UCSD-AML1 (cell line): ENCODE measurements around the gene BEST1.
"Not testable (repeated sequence)": the region's sequence is repeated elsewhere in the genome, so short reads cannot be mapped to it uniquely, and the experiment has no call there.

Experiments
- DNase-seq: peaks from one replicate; lab custom pipeline; 2025; ENCODE audit not compliant: unreplicated experiment; lab: John Stamatoyannopoulos, UW

Gene BEST1

DNA sequence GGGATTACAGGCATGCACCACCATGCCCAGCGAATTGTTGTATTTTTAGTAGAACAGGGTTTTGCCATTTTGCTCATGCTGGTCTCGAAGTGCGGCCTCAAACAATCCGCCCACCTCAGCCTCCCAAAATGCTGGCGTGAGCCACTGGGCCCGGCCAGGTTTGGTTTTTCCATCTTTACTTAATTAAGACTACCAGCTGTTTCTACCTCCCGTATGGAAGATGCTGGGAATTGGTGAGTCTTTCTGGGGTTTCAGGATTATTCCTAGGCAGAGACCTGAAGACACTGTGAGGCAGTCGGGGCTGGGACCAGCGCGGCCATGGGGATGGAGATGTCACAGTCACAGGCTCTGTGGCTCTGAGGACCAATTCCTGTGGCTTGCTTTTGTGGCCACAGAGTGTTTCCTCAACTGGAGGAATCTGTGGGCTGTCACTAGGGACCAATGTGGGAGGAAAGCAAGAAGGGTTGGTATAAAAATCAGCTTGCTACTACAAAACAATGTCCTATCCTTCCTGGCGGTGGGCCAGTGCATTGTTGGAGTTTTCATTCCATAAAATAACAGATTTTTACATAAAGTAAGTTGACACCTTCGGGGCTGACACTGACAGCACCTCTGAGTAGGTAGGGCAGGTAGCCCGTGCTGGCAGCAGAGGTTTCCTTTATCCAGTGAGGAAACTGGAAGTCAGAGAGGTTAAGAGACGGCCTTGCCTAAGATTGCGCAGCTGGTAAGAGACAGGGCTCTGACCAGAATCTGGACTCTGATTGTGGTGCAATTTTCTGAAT lies 25.7 kb downstream of the BEST1 start:
- DNase-seq, result peak; percentile 44

- no peak for DNase-seq
Measured at GRCh38 chr11:61976420-61976800, 26.3 kb downstream of the BEST1 start.

- DNase-seq, result no peak
Measured at GRCh38 chr11:61976813-61977475, 26.8 kb downstream of the BEST1 start.

DNA sequence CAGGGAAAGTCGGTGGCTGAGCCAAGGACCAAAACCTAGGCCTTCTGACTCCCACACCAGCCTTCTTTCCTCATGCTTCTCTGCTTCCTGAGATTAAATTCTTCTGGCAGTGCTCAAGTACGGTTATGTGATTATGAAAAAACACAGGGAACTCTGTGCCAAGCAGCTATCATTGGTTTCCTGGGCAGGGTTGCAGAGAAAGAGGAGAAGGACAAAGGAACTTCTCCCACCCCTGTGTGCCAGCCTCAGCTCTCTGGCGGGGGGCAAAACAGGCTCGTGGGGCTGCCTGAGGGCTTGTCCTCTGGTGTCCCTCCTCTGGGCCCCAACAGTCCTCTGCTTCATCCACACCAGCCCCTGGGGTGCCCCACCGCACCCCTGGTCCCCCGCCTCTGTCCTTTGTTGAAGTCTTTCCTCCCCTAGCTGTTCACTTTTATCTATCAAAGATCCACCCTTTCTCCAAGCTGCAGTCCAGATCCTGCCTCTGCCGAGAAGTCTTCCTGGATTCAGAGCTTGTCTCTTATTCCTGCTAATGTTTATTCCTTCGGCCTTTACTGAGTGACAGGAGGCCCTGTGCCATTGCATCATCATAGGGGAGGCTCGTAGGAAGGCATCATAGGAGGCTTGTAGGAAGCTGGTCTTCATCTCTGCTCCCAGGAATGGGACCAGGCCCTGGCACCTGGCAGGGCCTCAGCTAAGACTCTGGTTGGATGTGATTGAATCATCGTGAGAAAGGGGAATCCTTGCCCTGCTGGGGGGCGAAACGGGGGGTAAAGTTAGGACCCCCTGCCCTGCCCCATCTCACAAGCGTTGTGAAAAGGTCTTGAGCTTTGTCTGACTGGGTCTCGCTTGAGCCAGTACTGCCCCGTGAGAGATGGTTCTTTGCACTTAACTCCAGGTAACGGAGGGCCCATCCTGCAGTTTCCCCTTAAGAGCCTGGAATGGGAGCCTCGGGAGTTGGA lies 28.8 kb downstream of the BEST1 start:
- no peak for DNase-seq

GRCh38 chr11:61980783-61981541 lies 30.8 kb downstream of the BEST1 start:
- DNase-seq, result no peak

DNA sequence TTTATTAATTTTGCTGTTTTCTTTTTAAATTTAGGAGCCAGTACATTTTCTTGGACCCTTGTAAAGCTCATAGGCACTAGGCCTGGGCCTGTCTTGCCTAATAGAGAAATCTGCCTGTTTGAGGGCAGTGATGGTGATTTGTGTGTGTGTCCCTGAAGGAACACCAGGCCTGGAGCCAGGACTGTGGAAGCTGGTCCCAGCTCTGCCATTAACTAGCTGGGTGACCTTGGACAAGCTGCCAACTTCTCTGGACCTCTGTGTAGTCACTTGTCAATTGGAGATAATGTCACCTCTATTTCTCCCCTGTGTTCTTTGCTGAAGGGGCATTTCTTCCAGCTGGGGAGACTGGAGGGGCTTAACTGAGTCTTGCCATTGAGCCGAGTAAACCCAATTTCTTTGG lies 33.3 kb downstream of the BEST1 start:
- no peak for DNase-seq

- DNase-seq, result no peak
Measured at GRCh38 chr11:61985869-61986268, 35.7 kb downstream of the BEST1 start.

DNA sequence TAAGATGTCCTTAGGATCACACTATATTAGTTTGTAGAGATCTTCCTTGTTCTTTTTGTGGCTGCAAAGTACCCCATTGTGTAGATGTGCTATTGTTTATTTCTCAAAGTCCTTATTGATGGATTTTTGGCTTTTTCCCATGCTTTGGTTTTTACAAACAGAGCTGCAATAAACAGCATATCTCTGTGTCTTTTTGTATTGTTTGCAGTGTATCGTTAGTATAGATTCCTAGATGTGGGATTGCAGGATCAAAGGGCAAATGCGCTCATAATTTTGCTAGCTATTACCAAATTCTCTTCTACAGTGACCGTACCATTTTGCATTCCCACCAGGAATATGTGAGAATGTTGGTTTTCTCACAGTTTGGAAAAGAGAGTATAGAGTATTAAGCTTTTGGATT lies 44.8 kb downstream of the BEST1 start:
- DNase-seq, result no peak

GRCh38 chr11:61996933-61997332 lies 46.8 kb downstream of the BEST1 start:
- no peak for DNase-seq

DNA sequence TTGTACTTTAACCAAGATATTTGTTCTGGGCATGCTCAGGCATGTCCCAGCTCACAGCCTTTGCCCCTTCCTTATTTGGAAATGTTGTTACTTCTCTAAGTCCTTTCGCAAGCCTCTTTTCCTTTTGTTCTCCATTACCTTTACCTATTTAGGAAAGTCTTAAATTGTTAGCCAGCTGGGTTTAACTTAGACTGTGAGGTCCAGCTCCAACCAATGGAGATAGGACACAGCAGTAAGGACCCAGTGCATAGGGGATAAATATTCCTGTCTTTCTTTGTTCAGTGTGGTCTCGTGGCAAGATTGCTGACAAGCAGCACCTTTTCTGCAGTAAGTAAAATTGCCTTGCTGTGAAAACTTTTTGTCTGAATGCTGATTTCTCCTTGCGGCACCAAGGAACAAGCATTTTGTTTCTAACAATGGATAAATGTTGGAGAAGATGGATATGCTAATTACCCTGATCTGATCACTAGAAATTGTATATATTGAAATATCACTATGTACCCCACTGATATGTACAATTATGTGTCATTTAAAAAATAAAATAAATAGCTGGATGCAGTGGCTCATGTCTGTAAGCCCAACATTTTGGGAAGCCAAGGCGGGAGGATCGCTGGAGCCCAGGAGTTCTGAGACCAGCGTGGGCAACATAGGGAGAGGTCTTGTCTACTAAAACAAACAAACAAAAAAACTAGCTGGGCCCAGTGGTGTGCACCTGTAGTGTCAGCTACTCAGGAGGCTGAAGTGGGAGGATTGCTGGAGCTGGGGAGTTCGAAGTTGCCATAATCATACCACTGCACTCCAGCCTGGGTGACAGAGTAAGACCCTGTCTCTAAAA lies 49.2 kb downstream of the BEST1 start:
- no peak for DNase-seq

- DNase-seq, result no peak
Measured at GRCh38 chr11:62000539-62001446, 50.6 kb downstream of the BEST1 start.

- no peak for DNase-seq
Measured at GRCh38 chr11:62001450-62002191, 51.5 kb downstream of the BEST1 start.

GRCh38 chr11:62002283-62002682 lies 52.1 kb downstream of the BEST1 start:
- DNase-seq, result not testable (repeated sequence)

GRCh38 chr11:62004473-62004872 lies 54.3 kb downstream of the BEST1 start:
- DNase-seq, result peak; percentile 38

GRCh38 chr11:62008193-62008592 lies 58.0 kb downstream of the BEST1 start:
- no peak for DNase-seq

GRCh38 chr11:62010935-62011528 lies 60.9 kb downstream of the BEST1 start:
- DNase-seq, result no peak

- DNase-seq, result no peak
Measured at GRCh38 chr11:62011881-62012280, 61.7 kb downstream of the BEST1 start.

DNA sequence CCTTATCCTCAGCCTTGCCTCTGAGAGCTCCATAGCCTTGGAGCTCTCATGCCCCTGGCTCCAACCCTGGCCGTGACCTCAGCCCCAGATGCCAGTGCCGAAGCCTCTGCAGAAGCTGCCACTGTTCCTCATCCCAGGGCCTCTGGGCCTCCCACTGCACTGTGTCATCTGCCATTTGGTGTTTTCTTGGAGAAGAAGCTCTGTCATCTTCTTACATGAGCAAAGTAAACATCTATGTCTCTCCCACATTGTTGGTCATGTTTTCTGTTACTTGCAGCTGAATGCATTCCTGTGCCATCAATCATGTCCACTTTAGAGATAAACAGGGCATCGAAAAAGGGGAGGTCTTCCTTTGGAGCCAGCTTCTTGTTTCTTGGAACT lies 62.3 kb downstream of the BEST1 start:
- DNase-seq, result no peak
